Measurements from ENCODE around the gene ACO1. TPM values are rescaled to one million over a fixed set of nuclear protein-coding genes. Genes with fewer than 3 reads are reported as not detected.

The ACO1 gene
- total RNA-seq, 1 experiment from 2014 or later, result 35.2 TPM

- H3K27me3 ChIP-seq (ENCODE audit: control insufficient read depth, insufficient read depth, low read length), result no peaks in the 10 kb centered on the region
- DNase-seq, result no peak
- H3K36me3 ChIP-seq (replicated peaks; ENCODE audit: control insufficient read depth, insufficient read depth, low read length), result no peaks in the 10 kb centered on the region
- no peak overlapping the region for H3K4me3 ChIP-seq (ENCODE audit: insufficient read depth, low read depth, low read length)
Measured at GRCh38 chr9:32371279-32371678, 13.2 kb upstream of the ACO1 start.

GRCh38 chr9:32371679-32372078, 12.8 kb upstream of the ACO1 start:
- no peak overlapping the region for H3K4me3 ChIP-seq (ENCODE audit: insufficient read depth, low read depth, low read length)
- no peaks in the 10 kb centered on the region for H3K36me3 ChIP-seq (replicated peaks; ENCODE audit: control insufficient read depth, insufficient read depth, low read length)
- H3K27me3 ChIP-seq (ENCODE audit: control insufficient read depth, insufficient read depth, low read length), result no peaks in the 10 kb centered on the region
- DNase-seq, result no peak

GRCh38 chr9:32376285-32376684, 8.2 kb upstream of the ACO1 start:
- H3K4me3 ChIP-seq (ENCODE audit: insufficient read depth, low read depth, low read length), result no peak overlapping the region
- H3K36me3 ChIP-seq (replicated peaks; ENCODE audit: control insufficient read depth, insufficient read depth, low read length), result no peaks in the 10 kb centered on the region
- H3K27me3 ChIP-seq (ENCODE audit: control insufficient read depth, insufficient read depth, low read length), result no peaks in the 10 kb centered on the region; the same call in 1 of the 2 replicates
- DNase-seq, result no peak

- no peak overlapping the region for H3K4me3 ChIP-seq (ENCODE audit: insufficient read depth, low read depth, low read length)
- no peaks in the 10 kb centered on the region for H3K36me3 ChIP-seq (replicated peaks; ENCODE audit: control insufficient read depth, insufficient read depth, low read length)
- DNase-seq, result peak; percentile 24
Measured at GRCh38 chr9:32378496-32378895, 5.9 kb upstream of the ACO1 start.

GRCh38 chr9:32378993-32379729, 5.3 kb upstream of the ACO1 start:
- peak; percentile 43 for DNase-seq
- Histone ChIP-seq H3K36me3 (replicated peaks; ENCODE audit: control insufficient read depth, insufficient read depth, low read length) (no peaks in the 10 kb centered on the region), H3K27me3 (ENCODE audit: control insufficient read depth, insufficient read depth, low read length) (peaks cover 17% of the 10 kb centered on the region), H3K4me3 (ENCODE audit: insufficient read depth, low read depth, low read length) (no peak overlapping the region)

More at GRCh38 chr9:32378496-32378895, 5.9 kb upstream of the ACO1 start:
- H3K27me3 ChIP-seq (ENCODE audit: control insufficient read depth, insufficient read depth, low read length), result peaks cover 12% of the 10 kb centered on the region

GRCh38 chr9:32380944-32381343, 3.5 kb upstream of the ACO1 start:
- no peak for DNase-seq
- Histone ChIP-seq H3K27me3 (ENCODE audit: control insufficient read depth, insufficient read depth, low read length) (peaks cover 17% of the 10 kb centered on the region), H3K4me3 (ENCODE audit: insufficient read depth, low read depth, low read length) (no peak overlapping the region), H3K36me3 (replicated peaks; ENCODE audit: control insufficient read depth, insufficient read depth, low read length) (no peaks in the 10 kb centered on the region)

- Histone ChIP-seq H3K36me3 (replicated peaks; ENCODE audit: control insufficient read depth, insufficient read depth, low read length) (no peaks in the 10 kb centered on the region), H3K4me3 (ENCODE audit: insufficient read depth, low read depth, low read length) (no peak overlapping the region), H3K27me3 (ENCODE audit: control insufficient read depth, insufficient read depth, low read length) (peaks cover 17% of the 10 kb centered on the region)
- no peak for DNase-seq
Measured at GRCh38 chr9:32382565-32383320, 1.7 kb upstream of the ACO1 start.

- no peak for DNase-seq
- Histone ChIP-seq H3K36me3 (replicated peaks; ENCODE audit: control insufficient read depth, insufficient read depth, low read length) (no peaks in the 10 kb centered on the region), H3K27me3 (ENCODE audit: control insufficient read depth, insufficient read depth, low read length) (peaks cover 17% of the 10 kb centered on the region), H3K4me3 (ENCODE audit: insufficient read depth, low read depth, low read length) (peak overlapping the region; percentile 51)
Measured at GRCh38 chr9:32384002-32384363, 460 bp upstream of the ACO1 start.

GRCh38 chr9:32385152-32385884, 875 bp downstream of the ACO1 start:
- DNase-seq, result no peak
- H3K4me3 ChIP-seq (ENCODE audit: insufficient read depth, low read depth, low read length), result peak overlapping the region; percentile 91
- H3K27me3 ChIP-seq (ENCODE audit: control insufficient read depth, insufficient read depth, low read length), result peaks cover 17% of the 10 kb centered on the region
- H3K36me3 ChIP-seq (replicated peaks; ENCODE audit: control insufficient read depth, insufficient read depth, low read length), result no peaks in the 10 kb centered on the region

- peaks cover 17% of the 10 kb centered on the region for H3K27me3 ChIP-seq (ENCODE audit: control insufficient read depth, insufficient read depth, low read length)
- H3K4me3 ChIP-seq (ENCODE audit: insufficient read depth, low read depth, low read length), result no peak overlapping the region
- no peaks in the 10 kb centered on the region for H3K36me3 ChIP-seq (replicated peaks; ENCODE audit: control insufficient read depth, insufficient read depth, low read length)
- no peak for DNase-seq
Measured at GRCh38 chr9:32385885-32386283, 1.4 kb downstream of the ACO1 start.

GRCh38 chr9:32387256-32387655, 2.8 kb downstream of the ACO1 start:
- Histone ChIP-seq H3K4me3 (ENCODE audit: insufficient read depth, low read depth, low read length) (no peak overlapping the region), H3K27me3 (ENCODE audit: control insufficient read depth, insufficient read depth, low read length) (peaks cover 17% of the 10 kb centered on the region), H3K36me3 (replicated peaks; ENCODE audit: control insufficient read depth, insufficient read depth, low read length) (no peaks in the 10 kb centered on the region)
- no peak for DNase-seq

GRCh38 chr9:32389365-32389764, 4.9 kb downstream of the ACO1 start:
- Histone ChIP-seq H3K36me3 (replicated peaks; ENCODE audit: control insufficient read depth, insufficient read depth, low read length) (no peaks in the 10 kb centered on the region), H3K27me3 (ENCODE audit: control insufficient read depth, insufficient read depth, low read length) (no peaks in the 10 kb centered on the region), H3K4me3 (ENCODE audit: insufficient read depth, low read depth, low read length) (no peak overlapping the region)
- DNase-seq, result no peak

- Histone ChIP-seq H3K27me3 (ENCODE audit: control insufficient read depth, insufficient read depth, low read length) (no peaks in the 10 kb centered on the region), H3K4me3 (ENCODE audit: insufficient read depth, low read depth, low read length) (no peak overlapping the region), H3K36me3 (replicated peaks; ENCODE audit: control insufficient read depth, insufficient read depth, low read length) (no peaks in the 10 kb centered on the region)
- no peak for DNase-seq
Measured at GRCh38 chr9:32393911-32394310, 9.5 kb downstream of the ACO1 start.

GRCh38 chr9:32394381-32395049, 10.1 kb downstream of the ACO1 start:
- H3K27me3 ChIP-seq (ENCODE audit: control insufficient read depth, insufficient read depth, low read length), result no peaks in the 10 kb centered on the region

More at GRCh38 chr9:32394381-32395049, 10.1 kb downstream of the ACO1 start:
- Histone ChIP-seq H3K36me3 (replicated peaks; ENCODE audit: control insufficient read depth, insufficient read depth, low read length) (no peaks in the 10 kb centered on the region), H3K4me3 (ENCODE audit: insufficient read depth, low read depth, low read length) (no peak overlapping the region)
- no peak for DNase-seq
